Measurements from ENCODE around the gene ZCCHC7. TPM values are rescaled to one million over a fixed set of nuclear protein-coding genes. Genes with fewer than 3 reads are reported as not detected.

ZCCHC7 gene
- total RNA-seq, 4 donors from 2014 or later: 13.8 to 24.6 (median 18.5) TPM

GRCh38 chr9:37167456-37168047, 47.2 kb downstream of the ZCCHC7 start:
- no peak for TF ChIP-seq CTCF (IDR thresholded peaks at IDR 0.05; ENCODE audit: low read depth)

GRCh38 chr9:37172557-37172956, 52.2 kb downstream of the ZCCHC7 start:
- no peak for TF ChIP-seq CTCF (IDR thresholded peaks at IDR 0.05; ENCODE audit: low read depth)

GRCh38 chr9:37174247-37174646, 53.9 kb downstream of the ZCCHC7 start:
- no peak for TF ChIP-seq CTCF (IDR thresholded peaks at IDR 0.05; ENCODE audit: low read depth)

GRCh38 chr9:37178742-37179141, 58.4 kb downstream of the ZCCHC7 start:
- no peak for TF ChIP-seq CTCF (IDR thresholded peaks at IDR 0.05; ENCODE audit: low read depth)

- TF ChIP-seq CTCF (IDR thresholded peaks at IDR 0.05; ENCODE audit: low read depth): no peak
Observed at GRCh38 chr9:37179576-37179975, 59.2 kb downstream of the ZCCHC7 start.

GRCh38 chr9:37180138-37180537, 59.8 kb downstream of the ZCCHC7 start:
- TF ChIP-seq CTCF (IDR thresholded peaks at IDR 0.05; ENCODE audit: low read depth): no peak

GRCh38 chr9:37182718-37183117, 62.3 kb downstream of the ZCCHC7 start:
- TF ChIP-seq CTCF (IDR thresholded peaks at IDR 0.05; ENCODE audit: low read depth): no peak

All from subcutaneous adipose tissue (tissue), 4 donors.